ENCODE measurements around the gene NUDCD2. TPM values are rescaled to one million over a fixed set of nuclear protein-coding genes. Genes with fewer than 3 reads are reported as not detected.

Gene NUDCD2
- polyA plus RNA-seq, 3 donors: 3.4 to 23.6 (median 22.0) TPM

GRCh38 chr5:163401271-163401670 is 58.6 kb downstream of the NUDCD2 start:
- no peaks in the 10 kb centered on the region for H3K79me2 ChIP-seq (ENCODE audit: insufficient read depth, low read length)
- H3K4me3 ChIP-seq (replicated peaks in 1 of 3; ENCODE audit: low read depth in 2 of 3, low read length in 3 of 3): no peak overlapping the region
- no peaks in the 10 kb centered on the region for H3K27me3 ChIP-seq (ENCODE audit: control insufficient read depth in 2 of 2, insufficient read depth in 2 of 2, low read length in 2 of 2)
- H3K27ac ChIP-seq (ENCODE audit: low read depth in 1 of 2, low read length in 2 of 2): no peak overlapping the region
- no peaks in the 10 kb centered on the region for H3K36me3 ChIP-seq (replicated peaks in 1 of 2; ENCODE audit: control insufficient read depth in 1 of 2, insufficient read depth in 2 of 2, low read length in 2 of 2)
- intact Hi-C loops (cut with micrococcal nuclease): no loop called here
- no peak for DNase-seq
- Mint-ChIP-seq H3K36me3 (no peaks in the 10 kb centered on the region), H3K4me1 (peaks cover 15% of the 10 kb centered on the region), H3K9me3 (peaks cover 0 to 1% (median 0%) of the 10 kb centered on the region in 7 donors), H3K4me3 (no peak overlapping the region), H3K27ac (no peak overlapping the region), H3K27me3 (ENCODE audit: low read depth in 3 of 3) (peaks cover 0 to 5% (median 3%) of the 10 kb centered on the region in 3 donors)
- H4K20me1 ChIP-seq (ENCODE audit: insufficient read depth, low read length): no peaks in the 10 kb centered on the region
- no peak overlapping the region for H3K9ac ChIP-seq (ENCODE audit: insufficient read depth, low read length, poor library complexity, severe bottlenecking)
- no peaks in the 10 kb centered on the region for H3K9me3 ChIP-seq (replicated peaks in 1 of 2; ENCODE audit: control insufficient read depth in 1 of 2, insufficient read depth in 1 of 2, low read length in 2 of 2)
- 66% methylated on average over 3 of the region's 4 CpGs for WGBS (ENCODE audit: insufficient coverage)
- peaks cover 13 to 17% of the 10 kb centered on the region in 2 donors for H3K4me1 ChIP-seq (ENCODE audit: control insufficient read depth in 1 of 2, insufficient read depth in 2 of 2, low read length in 2 of 2)
- no peak overlapping the region for H2AFZ ChIP-seq (ENCODE audit: insufficient read depth, low read depth, low read length, poor library complexity, severe bottlenecking)
- no peak overlapping the region for H3K4me2 ChIP-seq (replicated peaks; ENCODE audit: extremely low read depth, low read length, poor library complexity, severe bottlenecking)
- TF ChIP-seq CTCF (IDR thresholded peaks at IDR 0.05): no peak

- intact Hi-C loops (cut with micrococcal nuclease): no loop called here
- Histone ChIP-seq H3K4me1 (ENCODE audit: control insufficient read depth in 1 of 2, insufficient read depth in 2 of 2, low read length in 2 of 2) (peaks cover 10 to 11% of the 10 kb centered on the region in 2 donors), H3K79me2 (ENCODE audit: insufficient read depth, low read length) (no peaks in the 10 kb centered on the region), H3K27me3 (ENCODE audit: control insufficient read depth in 2 of 2, insufficient read depth in 2 of 2, low read length in 2 of 2) (no peaks in the 10 kb centered on the region), H3K9me3 (replicated peaks in 1 of 2; ENCODE audit: control insufficient read depth in 1 of 2, insufficient read depth in 1 of 2, low read length in 2 of 2) (no peaks in the 10 kb centered on the region), H3K4me2 (replicated peaks; ENCODE audit: extremely low read depth, low read length, poor library complexity, severe bottlenecking) (no peak overlapping the region), H3K9ac (ENCODE audit: insufficient read depth, low read length, poor library complexity, severe bottlenecking) (no peak overlapping the region), H3K4me3 (replicated peaks in 1 of 3; ENCODE audit: low read depth in 2 of 3, low read length in 3 of 3) (no peak overlapping the region), H3K36me3 (replicated peaks in 1 of 2; ENCODE audit: control insufficient read depth in 1 of 2, insufficient read depth in 2 of 2, low read length in 2 of 2) (no peaks in the 10 kb centered on the region), H4K20me1 (ENCODE audit: insufficient read depth, low read length) (no peaks in the 10 kb centered on the region), H3K27ac (ENCODE audit: low read depth in 1 of 2, low read length in 2 of 2) (no peak overlapping the region), H2AFZ (ENCODE audit: insufficient read depth, low read depth, low read length, poor library complexity, severe bottlenecking) (no peak overlapping the region)
- Mint-ChIP-seq H3K4me3 (no peak overlapping the region), H3K27me3 (ENCODE audit: low read depth in 3 of 3) (peaks cover 0 to 5% (median 1%) of the 10 kb centered on the region in 3 donors), H3K9me3 (peaks cover 0 to 1% (median 0%) of the 10 kb centered on the region in 7 donors), H3K36me3 (no peaks in the 10 kb centered on the region), H3K4me1 (peaks cover 12% of the 10 kb centered on the region), H3K27ac (peak overlapping the region in 1 of 7 donors; percentile 76)
- DNase-seq: no peak
- no peak for TF ChIP-seq CTCF (IDR thresholded peaks at IDR 0.05)
- 100% methylated on average over 1 of the region's 4 CpGs for WGBS (ENCODE audit: insufficient coverage)
Observed at GRCh38 chr5:163399923-163400322, 60.0 kb downstream of the NUDCD2 start.

Measured in CD14-positive monocyte (primary cell).